GM12878 (cell line): Measurements from ENCODE around the gene RGR. TPM values are rescaled to one million over a fixed set of nuclear protein-coding genes. Genes with fewer than 3 reads are reported as not detected.

Experiments
- ATAC-seq: fragments of 200-7000 bp; cut with Tn5 transposase; 3 replicates; pipeline ENCODE4 v1.9.1; 2020; ENCODE audit warnings: mild to moderate bottlenecking, moderate library complexity
- BruUV-seq: library from RNA; stranded (reverse); fragments of 400-500 nt; replicated peaks from 2 replicates; lab custom pipeline; 2021; lab: Mats Ljungman, UMichigan
- CTCF ChIA-PET: fragments of 300-600 bp; sonication (Branson Sonifier 250); formaldehyde crosslinking; extraction: SDS; loops from one replicate; lab custom pipeline; 2021; ENCODE audit warnings: inconsistent platforms; lab: Yijun Ruan, JAX
- POLR2A ChIA-PET: fragments of 350-600 bp; formaldehyde crosslinking; extraction: SDS; loops from one replicate; lab custom pipeline; 2021; ENCODE audit warnings: inconsistent platforms; lab: Charles Lee
- RAD21 ChIA-PET: fragments of 300-600 bp; sonication (Branson Sonifier 250); formaldehyde crosslinking; loops from one replicate; lab custom pipeline; 2023; ENCODE audit warnings: antibody characterized with exemption; ENCODE audit not compliant: unreplicated experiment; lab: Charles Lee
- SMC1A ChIA-PET: fragments of 300-600 bp; sonication (Branson Sonifier 250); formaldehyde crosslinking; loops from one replicate; lab custom pipeline; 2023; ENCODE audit not compliant: unreplicated experiment, uncharacterized antibody; lab: Charles Lee
- DNase-seq: peaks from one replicate; pipeline ENCODE4 v3.0.0-alpha.2; 2011; ENCODE audit warnings: low read depth, low spot score
- FAIRE-seq: peaks from 3 replicates; lab custom pipeline; 2011; peaks lifted over from hg19 to GRCh38; lab: Jason Lieb, UNC
- H2AFZ ChIP-seq: 2 replicates; pipeline ENCODE4 v1.6.0; 2011; ENCODE audit warnings: low read depth, low read length, control low read depth; ENCODE audit not compliant: control insufficient read depth
- H3K27ac ChIP-seq: 2 replicates; pipeline ENCODE4 v1.5.1; 2011; ENCODE audit warnings: control low read depth; ENCODE audit not compliant: control insufficient read depth, insufficient read depth
- H3K27me3 ChIP-seq, 2 experiments: replicated peaks in 1 of 2; 2 replicates each; pipeline versions ENCODE4 v1.6.0 to v1.6.1; 2011; ENCODE audit warnings: low read length in 1 of 2; ENCODE audit not compliant: control insufficient read depth in 2 of 2, insufficient read depth in 2 of 2
- H3K36me3 ChIP-seq, 2 experiments: 2 replicates each; pipeline ENCODE4 v1.5.1; 2011; ENCODE audit warnings: low read length in 1 of 2; ENCODE audit not compliant: control insufficient read depth in 2 of 2, insufficient read depth in 2 of 2
- H3K4me1 ChIP-seq: 2 replicates; pipeline ENCODE4 v1.6.1; 2011; ENCODE audit warnings: mild to moderate bottlenecking, low read length, moderate library complexity, mixed read lengths; ENCODE audit not compliant: control insufficient read depth, insufficient read depth
- H3K4me2 ChIP-seq: 2 replicates; pipeline ENCODE4 v1.6.0; 2011; ENCODE audit warnings: control low read depth; ENCODE audit not compliant: control insufficient read depth, insufficient read depth
- H3K4me3 ChIP-seq: fragments of 200-600 bp; sonication (generic); 2 replicates; pipeline ENCODE4 v1.5.1; 2016
- H3K79me2 ChIP-seq: 2 replicates; pipeline ENCODE4 v1.6.0; 2011; ENCODE audit warnings: low read length; ENCODE audit not compliant: control insufficient read depth, insufficient read depth
- H3K9ac ChIP-seq: 2 replicates; pipeline ENCODE4 v1.8.0; 2011; ENCODE audit warnings: low read length, control low read depth, mixed read lengths; ENCODE audit not compliant: control insufficient read depth, insufficient read depth
- H3K9me3 ChIP-seq: replicated peaks from 3 replicates; pipeline ENCODE4 v1.5.1; 2011; ENCODE audit warnings: mild to moderate bottlenecking, low read length; ENCODE audit not compliant: control insufficient read depth, insufficient read depth
- H4K20me1 ChIP-seq: 2 replicates; pipeline ENCODE4 v1.6.0; 2011; ENCODE audit not compliant: control insufficient read depth, insufficient read depth
- BACH1 ChIP-seq: fragments of 450-650 bp; IDR thresholded peaks from 2 replicates; pipeline ENCODE4 v1.6.1; 2017; ENCODE audit warnings: mild to moderate bottlenecking, borderline replicate concordance
- MTA3 ChIP-seq: IDR thresholded peaks from 2 replicates; pipeline ENCODE4 v1.6.1; 2012; ENCODE audit warnings: low read length, inconsistent platforms, borderline replicate concordance
- PAX5 ChIP-seq: IDR thresholded peaks from 2 replicates; pipeline ENCODE4 v1.6.1; 2011; ENCODE audit warnings: low read depth, low read length, borderline replicate concordance
- RFX5 ChIP-seq: IDR thresholded peaks from 2 replicates; pipeline ENCODE4 v1.6.1; 2011; ENCODE audit warnings: low read depth, low read length, improper control_type of control experiment
- SIN3A ChIP-seq: IDR thresholded peaks from 2 replicates; pipeline ENCODE4 v1.6.1; 2012; ENCODE audit warnings: low read depth, low read length, improper control_type of control experiment
- ZSCAN29 ChIP-seq: fragments of 450-650 bp; IDR thresholded peaks from 2 replicates; pipeline ENCODE4 v1.6.1; 2017; ENCODE audit warnings: mild to moderate bottlenecking, moderate library complexity
- WGBS: methylation state at CpG from one replicate; pipeline ENCODE4 v1.1.6; 2016; ENCODE audit warnings: low lambda C conversion rate; ENCODE audit not compliant: insufficient replicate concordance, insufficient coverage; ENCODE audit errors: missing lambda C conversion rate; 5-methylcytosine and 5-hydroxymethylcytosine counted together
- in situ Hi-C: fragments of 300-500 bp; cut with MboI; formaldehyde crosslinking; loops from 9 replicates; pipeline ENCODE4 v1.14.3; 2018; ENCODE audit warnings: mixed read lengths
- intact Hi-C: fragments of 100-400 bp; cut with micrococcal nuclease; formaldehyde crosslinking; loops from one replicate; pipeline ENCODE4 v1.14.2; 2022; ENCODE audit not compliant: unreplicated experiment
- polyA plus RNA-seq, 11 experiments: library from polyadenylated mRNA; depleted of rRNA in 4 of 11; unstranded in 6 of 11; stranded (reverse) in 5 of 11; fragments of >200 nt; fragmentation: Nextera tagmentation in 4 of 11; fragmentation: Illumina TruSeq in 1 of 11; extraction: Ambion mirVana in 4 of 11; extraction: Trizol in 1 of 11; gene quantifications; 1 replicate in 1 of 11; 2 replicates in 10 of 11; pipeline versions ENCODE4 v1.2.1 to v1.2.3, GENCODE V29; 2011 to 2016; ENCODE audit warnings: inconsistent platforms in 2 of 11, missing spikeins in 2 of 11, low read depth in 1 of 11
- total RNA-seq, 4 experiments: library from RNA; depleted of rRNA in 3 of 4; stranded (reverse); fragments of >200 nt in 3 of 4; fragmentation: Illumina TruSeq in 1 of 4; extraction: Trizol in 1 of 4; gene quantifications; 2 replicates each; pipeline versions ENCODE4 v1.2.1 to v1.2.3, GENCODE V29; 2013 to 2021
- TF ChIP-seq, protein P1 (sequence below): fragments of 450-650 bp; IDR thresholded peaks from 2 replicates; pipeline ENCODE4 v1.6.1; 2017; ENCODE audit warnings: mild to moderate bottlenecking, low read depth, inconsistent platforms; ENCODE audit not compliant: poor library complexity, severe bottlenecking
- TF ChIP-seq, protein P2 (sequence below): IDR thresholded peaks from 2 replicates; pipeline ENCODE4 v1.6.1; 2011; ENCODE audit warnings: borderline replicate concordance, low read depth, mild to moderate bottlenecking, moderate library complexity, low read length; ENCODE audit not compliant: insufficient read depth, poor library complexity, severe bottlenecking
- TF ChIP-seq, protein P3 (sequence below): IDR thresholded peaks from 2 replicates; pipeline ENCODE4 v1.6.1; 2011; ENCODE audit warnings: borderline replicate concordance, low read depth, mild to moderate bottlenecking, moderate library complexity, mixed read lengths, low read length; ENCODE audit not compliant: insufficient read depth; ENCODE audit errors: extremely low read length

Gene RGR
- total and polyA plus RNA-seq, 10 of the 15 experiments (the other 5 are each of a cell fraction or from before 2014, with no cell fraction given) = not detected

DNA sequence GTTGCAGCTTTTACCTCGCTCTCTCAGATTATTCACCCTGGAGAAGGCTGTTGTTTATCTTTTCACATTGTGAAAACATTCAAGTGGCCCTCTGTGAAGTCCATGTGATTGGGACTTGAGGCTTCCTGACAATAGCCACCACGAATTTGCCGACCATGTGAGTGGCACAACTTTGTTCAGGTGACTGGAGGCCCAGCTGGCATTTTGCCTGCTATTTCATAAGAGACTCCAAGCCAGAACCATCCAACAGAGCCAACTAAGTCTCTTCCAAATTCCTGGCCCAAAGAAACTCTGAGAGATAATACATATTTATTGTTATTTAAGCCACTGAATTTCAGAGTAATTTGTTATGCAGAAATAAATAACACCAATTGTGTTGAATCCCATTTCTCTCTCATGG, 45.4 kb downstream of the RGR start:
- TF ChIP-seq RFX5 = no peak
- no peak for TF ChIP-seq ZSCAN29
- no peak for TF ChIP-seq SIN3A
- no peak for TF ChIP-seq BACH1
- no peak for TF ChIP-seq MTA3
- TF ChIP-seq, protein P1, sequence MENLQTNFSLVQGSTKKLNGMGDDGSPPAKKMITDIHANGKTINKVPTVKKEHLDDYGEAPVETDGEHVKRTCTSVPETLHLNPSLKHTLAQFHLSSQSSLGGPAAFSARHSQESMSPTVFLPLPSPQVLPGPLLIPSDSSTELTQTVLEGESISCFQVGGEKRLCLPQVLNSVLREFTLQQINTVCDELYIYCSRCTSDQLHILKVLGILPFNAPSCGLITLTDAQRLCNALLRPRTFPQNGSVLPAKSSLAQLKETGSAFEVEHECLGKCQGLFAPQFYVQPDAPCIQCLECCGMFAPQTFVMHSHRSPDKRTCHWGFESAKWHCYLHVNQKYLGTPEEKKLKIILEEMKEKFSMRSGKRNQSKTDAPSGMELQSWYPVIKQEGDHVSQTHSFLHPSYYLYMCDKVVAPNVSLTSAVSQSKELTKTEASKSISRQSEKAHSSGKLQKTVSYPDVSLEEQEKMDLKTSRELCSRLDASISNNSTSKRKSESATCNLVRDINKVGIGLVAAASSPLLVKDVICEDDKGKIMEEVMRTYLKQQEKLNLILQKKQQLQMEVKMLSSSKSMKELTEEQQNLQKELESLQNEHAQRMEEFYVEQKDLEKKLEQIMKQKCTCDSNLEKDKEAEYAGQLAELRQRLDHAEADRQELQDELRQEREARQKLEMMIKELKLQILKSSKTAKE = no peak
- TF ChIP-seq, protein P2, sequence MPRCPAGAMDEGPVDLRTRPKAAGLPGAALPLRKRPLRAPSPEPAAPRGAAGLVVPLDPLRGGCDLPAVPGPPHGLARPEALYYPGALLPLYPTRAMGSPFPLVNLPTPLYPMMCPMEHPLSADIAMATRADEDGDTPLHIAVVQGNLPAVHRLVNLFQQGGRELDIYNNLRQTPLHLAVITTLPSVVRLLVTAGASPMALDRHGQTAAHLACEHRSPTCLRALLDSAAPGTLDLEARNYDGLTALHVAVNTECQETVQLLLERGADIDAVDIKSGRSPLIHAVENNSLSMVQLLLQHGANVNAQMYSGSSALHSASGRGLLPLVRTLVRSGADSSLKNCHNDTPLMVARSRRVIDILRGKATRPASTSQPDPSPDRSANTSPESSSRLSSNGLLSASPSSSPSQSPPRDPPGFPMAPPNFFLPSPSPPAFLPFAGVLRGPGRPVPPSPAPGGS = no peak
- TF ChIP-seq, protein P3, sequence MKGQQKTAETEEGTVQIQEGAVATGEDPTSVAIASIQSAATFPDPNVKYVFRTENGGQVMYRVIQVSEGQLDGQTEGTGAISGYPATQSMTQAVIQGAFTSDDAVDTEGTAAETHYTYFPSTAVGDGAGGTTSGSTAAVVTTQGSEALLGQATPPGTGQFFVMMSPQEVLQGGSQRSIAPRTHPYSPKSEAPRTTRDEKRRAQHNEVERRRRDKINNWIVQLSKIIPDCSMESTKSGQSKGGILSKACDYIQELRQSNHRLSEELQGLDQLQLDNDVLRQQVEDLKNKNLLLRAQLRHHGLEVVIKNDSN = no peak
- TF ChIP-seq PAX5 = no peak
- Histone ChIP-seq H3K4me2 (no peak overlapping the region), H3K4me1 (peaks cover 12% of the 10 kb centered on the region), H3K27ac (no peak overlapping the region), H3K79me2 (no peaks in the 10 kb centered on the region), H2AFZ (no peak overlapping the region), H3K4me3 (no peak overlapping the region), H3K9me3 (no peaks in the 10 kb centered on the region), H3K27me3 (no peaks in the 10 kb centered on the region; a peak in 1 of 4 replicates), H4K20me1 (no peaks in the 10 kb centered on the region), H3K36me3 (no peaks in the 10 kb centered on the region), H3K9ac (no peak overlapping the region)
- intact Hi-C loops (no loop called here), in situ Hi-C loops (no loop called here)
- CTCF ChIA-PET = no interaction called here
- no TSS peak for BruUV-seq
- no peak for FAIRE-seq
- 4% methylated on average over 3 of the region's 3 CpGs for WGBS
- SMC1A ChIA-PET = interaction anchor here (1.0 kb wide), 1 partner anchor 85 kb away, joined by 4 read pairs; no protein-coding TSS in a partner anchor
- DNase-seq = no peak
- no peak for ATAC-seq
- POLR2A ChIA-PET = no interaction called here
- RAD21 ChIA-PET = no interaction called here
